ENCODE results near the gene ENGASE. TPM values are rescaled to one million over a fixed set of nuclear protein-coding genes. Genes with fewer than 3 reads are reported as not detected.

Gene ENGASE
- total RNA-seq, 2 donors from 2014 or later = 50.0 to 75.9 TPM

- Histone ChIP-seq H3K9me3 (no peaks in the 10 kb centered on the region), H3K36me3 (peaks cover 13% of the 10 kb centered on the region), H3K4me1 (ENCODE audit: control insufficient read depth in 1 of 2, low read depth in 2 of 2) (peaks cover 12 to 67% of the 10 kb centered on the region in 2 donors), H3K27me3 (replicated peaks; ENCODE audit: insufficient read depth) (no peaks in the 10 kb centered on the region), H3K4me3 (no peak overlapping the region), H3K27ac (no peak overlapping the region)
- no peak for TF ChIP-seq CTCF (IDR thresholded peaks at IDR 0.05)
- DNase-seq (ENCODE audit: low spot score) (no peak), ATAC-seq (ENCODE audit: insufficient number of reproducible peaks, low FRiP score, low read depth) (no peak)
Measured at GRCh38 chr17:79041723-79042420, 32.8 kb upstream of the ENGASE start.

- ATAC-seq (ENCODE audit: insufficient number of reproducible peaks, low FRiP score, low read depth) (no peak), DNase-seq (ENCODE audit: low spot score) (no peak)
- no peaks in the 10 kb centered on the region for H3K9me3 ChIP-seq
- no peak overlapping the region for H3K4me3 ChIP-seq
- peaks cover 16% of the 10 kb centered on the region for H3K36me3 ChIP-seq
- no peaks in the 10 kb centered on the region for H3K27me3 ChIP-seq (replicated peaks; ENCODE audit: insufficient read depth)
- H3K27ac ChIP-seq = no peak overlapping the region
- TF ChIP-seq CTCF (IDR thresholded peaks at IDR 0.05) = peak; percentile 85
- H3K4me1 ChIP-seq (ENCODE audit: control insufficient read depth in 1 of 2, low read depth in 2 of 2) = peaks cover 10 to 67% of the 10 kb centered on the region in 2 donors
Measured at GRCh38 chr17:79042421-79043190, 32.0 kb upstream of the ENGASE start.

GRCh38 chr17:79043191-79043930 lies 31.3 kb upstream of the ENGASE start:
- DNase-seq (ENCODE audit: low spot score) = no peak

GRCh38 chr17:79043931-79044320 lies 30.7 kb upstream of the ENGASE start:
- Histone ChIP-seq H3K36me3 (peaks cover 28% of the 10 kb centered on the region), H3K27ac (no peak overlapping the region), H3K9me3 (no peaks in the 10 kb centered on the region), H3K4me1 (ENCODE audit: control insufficient read depth in 1 of 2, low read depth in 2 of 2) (peaks cover 8 to 61% of the 10 kb centered on the region in 2 donors), H3K27me3 (replicated peaks; ENCODE audit: insufficient read depth) (no peaks in the 10 kb centered on the region), H3K4me3 (no peak overlapping the region)
- no peak for DNase-seq (ENCODE audit: low spot score)
- ATAC-seq (ENCODE audit: insufficient number of reproducible peaks, low FRiP score, low read depth) = no peak
- TF ChIP-seq CTCF (IDR thresholded peaks at IDR 0.05) = no peak

More at GRCh38 chr17:79043191-79043930, 31.3 kb upstream of the ENGASE start:
- no peaks in the 10 kb centered on the region for H3K27me3 ChIP-seq (replicated peaks; ENCODE audit: insufficient read depth)
- no peak for TF ChIP-seq CTCF (IDR thresholded peaks at IDR 0.05)
- peaks cover 22% of the 10 kb centered on the region for H3K36me3 ChIP-seq
- ATAC-seq (ENCODE audit: insufficient number of reproducible peaks, low FRiP score, low read depth) = no peak
- no peak overlapping the region for H3K4me3 ChIP-seq
- H3K9me3 ChIP-seq = no peaks in the 10 kb centered on the region
- no peak overlapping the region for H3K27ac ChIP-seq
- peaks cover 10 to 67% of the 10 kb centered on the region in 2 donors for H3K4me1 ChIP-seq (ENCODE audit: control insufficient read depth in 1 of 2, low read depth in 2 of 2)

- H3K27ac ChIP-seq = no peak overlapping the region
- ATAC-seq (ENCODE audit: insufficient number of reproducible peaks, low FRiP score, low read depth) (no peak), DNase-seq (ENCODE audit: low spot score) (no peak)
- H3K27me3 ChIP-seq (replicated peaks; ENCODE audit: insufficient read depth) = no peaks in the 10 kb centered on the region
- H3K36me3 ChIP-seq = peaks cover 32% of the 10 kb centered on the region
- no peaks in the 10 kb centered on the region for H3K9me3 ChIP-seq
- TF ChIP-seq CTCF (IDR thresholded peaks at IDR 0.05) = no peak
- H3K4me3 ChIP-seq = no peak overlapping the region
- peaks cover 5 to 57% of the 10 kb centered on the region in 2 donors for H3K4me1 ChIP-seq (ENCODE audit: control insufficient read depth in 1 of 2, low read depth in 2 of 2)
Measured at GRCh38 chr17:79044462-79044861, 30.2 kb upstream of the ENGASE start.

Measured in thoracic aorta (tissue), 2 donors.